Measurements from ENCODE around the gene TPRA1. TPM values are rescaled to one million over a fixed set of nuclear protein-coding genes. Genes with fewer than 3 reads are reported as not detected.

TPRA1 gene
- total RNA-seq (2014; rRNA removed; shearing (Covaris generic); ENCODE audit: low replicate concordance) = 34.7 and 36.9 TPM in 2 replicates

GRCh38 chr3:127590593-127591465 is at the start of gene TPRA1:
TPRA1 (minus strand) TSS chr3:127590733; CDS start chr3:127580146, 10,587 bp downstream.
- Histone ChIP-seq H3K27me3 (ENCODE audit: low read length) (no peaks in the 10 kb centered on the region), H3K79me2 (ENCODE audit: low read length) (peaks cover 58% of the 10 kb centered on the region), H3K4me2 (ENCODE audit: low read depth, low read length, poor library complexity, severe bottlenecking) (peak within 1 kb of the TSS; percentile 79), H4K20me1 (ENCODE audit: insufficient read depth, low read depth, low read length) (peaks cover 7% of the 10 kb centered on the region; the same call in 1 of the 2 replicates), H3K36me3 (ENCODE audit: insufficient read depth, low read length) (no peaks in the 10 kb centered on the region), H3K9me3 (ENCODE audit: low read length) (no peaks in the 10 kb centered on the region), H3K9ac (ENCODE audit: low read length) (peak within 1 kb of the TSS; percentile 95), H3K9me2 (replicated peaks; ENCODE audit: insufficient read depth, low read length) (no peaks in the 10 kb centered on the region), H3K27ac (ENCODE audit: low read length) (peak within 1 kb of the TSS; percentile 63), H2AFZ (ENCODE audit: low read length) (no peak within 1 kb of the TSS), H3K4me1 (ENCODE audit: low read length) (peaks cover 40% of the 10 kb centered on the region), H3K4me3 (ENCODE audit: low read length) (peak within 1 kb of the TSS; percentile 99)
- peak; percentile 99 for DNase-seq

- Histone ChIP-seq H3K36me3 (ENCODE audit: insufficient read depth, low read length) (no peaks in the 10 kb centered on the region), H2AFZ (ENCODE audit: low read length) (no peak overlapping the region), H3K4me2 (ENCODE audit: low read depth, low read length, poor library complexity, severe bottlenecking) (no peak overlapping the region), H3K9me3 (ENCODE audit: low read length) (no peaks in the 10 kb centered on the region), H3K9ac (ENCODE audit: low read length) (no peak overlapping the region), H3K27me3 (ENCODE audit: low read length) (no peaks in the 10 kb centered on the region), H3K9me2 (replicated peaks; ENCODE audit: insufficient read depth, low read length) (no peaks in the 10 kb centered on the region), H3K27ac (ENCODE audit: low read length) (no peak overlapping the region), H3K4me3 (ENCODE audit: low read length) (no peak overlapping the region), H4K20me1 (ENCODE audit: insufficient read depth, low read depth, low read length) (no peaks in the 10 kb centered on the region), H3K79me2 (ENCODE audit: low read length) (peaks cover 33% of the 10 kb centered on the region), H3K4me1 (ENCODE audit: low read length) (peaks cover 8% of the 10 kb centered on the region)
- no peak for DNase-seq
Observed at GRCh38 chr3:127640042-127640355, 49.5 kb upstream of the TPRA1 start.

- DNase-seq = no peak
- Histone ChIP-seq H3K4me2 (ENCODE audit: low read depth, low read length, poor library complexity, severe bottlenecking) (no peak overlapping the region), H3K27me3 (ENCODE audit: low read length) (no peaks in the 10 kb centered on the region), H3K4me1 (ENCODE audit: low read length) (peaks cover 9% of the 10 kb centered on the region), H4K20me1 (ENCODE audit: insufficient read depth, low read depth, low read length) (no peaks in the 10 kb centered on the region), H3K9ac (ENCODE audit: low read length) (no peak overlapping the region), H2AFZ (ENCODE audit: low read length) (no peak overlapping the region), H3K79me2 (ENCODE audit: low read length) (peaks cover 36% of the 10 kb centered on the region), H3K36me3 (ENCODE audit: insufficient read depth, low read length) (no peaks in the 10 kb centered on the region), H3K9me3 (ENCODE audit: low read length) (no peaks in the 10 kb centered on the region), H3K4me3 (ENCODE audit: low read length) (no peak overlapping the region), H3K9me2 (replicated peaks; ENCODE audit: insufficient read depth, low read length) (no peaks in the 10 kb centered on the region), H3K27ac (ENCODE audit: low read length) (no peak overlapping the region)
Observed at GRCh38 chr3:127639173-127640041, 48.9 kb upstream of the TPRA1 start.

- no peaks in the 10 kb centered on the region for H3K27me3 ChIP-seq (ENCODE audit: low read length)
- no peak overlapping the region for H2AFZ ChIP-seq (ENCODE audit: low read length)
- H3K79me2 ChIP-seq (ENCODE audit: low read length) = peaks cover 47% of the 10 kb centered on the region
- no peak overlapping the region for H3K27ac ChIP-seq (ENCODE audit: low read length)
- no peaks in the 10 kb centered on the region for H3K36me3 ChIP-seq (ENCODE audit: insufficient read depth, low read length)
- no peaks in the 10 kb centered on the region for H4K20me1 ChIP-seq (ENCODE audit: insufficient read depth, low read depth, low read length)
- no peaks in the 10 kb centered on the region for H3K9me3 ChIP-seq (ENCODE audit: low read length)
- peaks cover 16% of the 10 kb centered on the region for H3K4me1 ChIP-seq (ENCODE audit: low read length)
- no peak for DNase-seq
- no peak overlapping the region for H3K4me3 ChIP-seq (ENCODE audit: low read length)
- H3K9me2 ChIP-seq (replicated peaks; ENCODE audit: insufficient read depth, low read length) = no peaks in the 10 kb centered on the region
- H3K4me2 ChIP-seq (ENCODE audit: low read depth, low read length, poor library complexity, severe bottlenecking) = no peak overlapping the region
- H3K9ac ChIP-seq (ENCODE audit: low read length) = no peak overlapping the region
Observed at GRCh38 chr3:127637971-127638370, 47.4 kb upstream of the TPRA1 start.

- no peaks in the 10 kb centered on the region for H3K27me3 ChIP-seq (ENCODE audit: low read length)
- peak; percentile 50 for DNase-seq
- no peak overlapping the region for H3K4me3 ChIP-seq (ENCODE audit: low read length)
- no peaks in the 10 kb centered on the region for H4K20me1 ChIP-seq (ENCODE audit: insufficient read depth, low read depth, low read length)
- H3K9ac ChIP-seq (ENCODE audit: low read length) = no peak overlapping the region
- no peak overlapping the region for H3K27ac ChIP-seq (ENCODE audit: low read length)
- no peaks in the 10 kb centered on the region for H3K9me2 ChIP-seq (replicated peaks; ENCODE audit: insufficient read depth, low read length)
- H3K36me3 ChIP-seq (ENCODE audit: insufficient read depth, low read length) = no peaks in the 10 kb centered on the region
- H3K4me2 ChIP-seq (ENCODE audit: low read depth, low read length, poor library complexity, severe bottlenecking) = no peak overlapping the region
- no peaks in the 10 kb centered on the region for H3K9me3 ChIP-seq (ENCODE audit: low read length)
- peaks cover 52% of the 10 kb centered on the region for H3K79me2 ChIP-seq (ENCODE audit: low read length)
- no peak overlapping the region for H2AFZ ChIP-seq (ENCODE audit: low read length)
- peaks cover 20% of the 10 kb centered on the region for H3K4me1 ChIP-seq (ENCODE audit: low read length)
Observed at GRCh38 chr3:127637546-127637945, 47.0 kb upstream of the TPRA1 start.

GRCh38 chr3:127634653-127635052 is 44.1 kb upstream of the TPRA1 start:
- no peak overlapping the region for H3K27ac ChIP-seq (ENCODE audit: low read length)
- no peaks in the 10 kb centered on the region for H3K9me2 ChIP-seq (replicated peaks; ENCODE audit: insufficient read depth, low read length)
- H4K20me1 ChIP-seq (ENCODE audit: insufficient read depth, low read depth, low read length) = no peaks in the 10 kb centered on the region
- H2AFZ ChIP-seq (ENCODE audit: low read length) = no peak overlapping the region
- peaks cover 80% of the 10 kb centered on the region for H3K79me2 ChIP-seq (ENCODE audit: low read length)
- H3K36me3 ChIP-seq (ENCODE audit: insufficient read depth, low read length) = no peaks in the 10 kb centered on the region
- no peak for DNase-seq
- H3K9me3 ChIP-seq (ENCODE audit: low read length) = no peaks in the 10 kb centered on the region
- H3K4me3 ChIP-seq (ENCODE audit: low read length) = no peak overlapping the region
- H3K9ac ChIP-seq (ENCODE audit: low read length) = no peak overlapping the region
- H3K27me3 ChIP-seq (ENCODE audit: low read length) = no peaks in the 10 kb centered on the region
- peaks cover 49% of the 10 kb centered on the region for H3K4me1 ChIP-seq (ENCODE audit: low read length)
- H3K4me2 ChIP-seq (ENCODE audit: low read depth, low read length, poor library complexity, severe bottlenecking) = no peak overlapping the region

GRCh38 chr3:127632035-127632820 is 41.7 kb upstream of the TPRA1 start:
- Histone ChIP-seq H3K9me3 (ENCODE audit: low read length) (no peaks in the 10 kb centered on the region), H3K79me2 (ENCODE audit: low read length) (peaks cover 72% of the 10 kb centered on the region), H3K27ac (ENCODE audit: low read length) (no peak overlapping the region), H3K4me1 (ENCODE audit: low read length) (peaks cover 49% of the 10 kb centered on the region), H2AFZ (ENCODE audit: low read length) (no peak overlapping the region), H3K9me2 (replicated peaks; ENCODE audit: insufficient read depth, low read length) (no peaks in the 10 kb centered on the region), H3K4me2 (ENCODE audit: low read depth, low read length, poor library complexity, severe bottlenecking) (peak overlapping the region; percentile 30), H3K36me3 (ENCODE audit: insufficient read depth, low read length) (no peaks in the 10 kb centered on the region), H3K9ac (ENCODE audit: low read length) (peak overlapping the region; percentile 21; the same call in 1 of the 2 replicates), H4K20me1 (ENCODE audit: insufficient read depth, low read depth, low read length) (no peaks in the 10 kb centered on the region), H3K4me3 (ENCODE audit: low read length) (no peak overlapping the region), H3K27me3 (ENCODE audit: low read length) (no peaks in the 10 kb centered on the region)
- no peak for DNase-seq
